Measurements from ENCODE around the gene FPGS.
A peak's percentile ranks its signal among the peaks of the same experiment; 100 is the strongest.
"Not testable (repeated sequence)": the region's sequence is repeated elsewhere in the genome, so short reads cannot be mapped to it uniquely, and the experiment has no call there.

FPGS gene

GRCh38 chr9:127838375-127839078 lies 35.8 kb downstream of the FPGS start:
- no peaks in the 10 kb centered on the region for H3K27me3 ChIP-seq (ENCODE audit: insufficient read depth, low read depth, severe bottlenecking)
- TF ChIP-seq CTCF (IDR thresholded peaks at IDR 0.05; ENCODE audit: low read depth, low read length): no peak
- no peak for DNase-seq

GRCh38 chr9:127841087-127841835 lies 38.6 kb downstream of the FPGS start:
- Histone ChIP-seq H3K27ac (peak overlapping the region; percentile 11; the same call in 1 of the 2 replicates), H3K36me3 (no peaks in the 10 kb centered on the region), H3K27me3 (ENCODE audit: insufficient read depth, low read depth, severe bottlenecking) (no peaks in the 10 kb centered on the region), H3K4me3 (ENCODE audit: low read depth, low read length) (no peak overlapping the region), H3K9me3 (ENCODE audit: severe bottlenecking) (no peaks in the 10 kb centered on the region)
- no peak for DNase-seq
- TF ChIP-seq CTCF (IDR thresholded peaks at IDR 0.05; ENCODE audit: low read depth, low read length): no peak

More at GRCh38 chr9:127838375-127839078, 35.8 kb downstream of the FPGS start:
- no peaks in the 10 kb centered on the region for H3K36me3 ChIP-seq
- no peak overlapping the region for H3K4me3 ChIP-seq (ENCODE audit: low read depth, low read length)
- no peak overlapping the region for H3K27ac ChIP-seq
- peaks cover 2% of the 10 kb centered on the region for H3K9me3 ChIP-seq (ENCODE audit: severe bottlenecking)

GRCh38 chr9:127844821-127845359 lies 42.2 kb downstream of the FPGS start:
- DNase-seq: no peak
- H3K4me3 ChIP-seq (ENCODE audit: low read depth, low read length): no peak overlapping the region
- TF ChIP-seq CTCF (IDR thresholded peaks at IDR 0.05; ENCODE audit: low read depth, low read length): no peak
- peaks cover 18% of the 10 kb centered on the region for H3K9me3 ChIP-seq (ENCODE audit: severe bottlenecking)
- H3K27ac ChIP-seq: peak overlapping the region; percentile 94
- no peaks in the 10 kb centered on the region for H3K27me3 ChIP-seq (ENCODE audit: insufficient read depth, low read depth, severe bottlenecking)
- peaks cover 3% of the 10 kb centered on the region; the same call in 1 of the 2 replicates for H3K36me3 ChIP-seq

- H3K4me3 ChIP-seq (ENCODE audit: low read depth, low read length); H3K36me3 ChIP-seq; H3K27me3 ChIP-seq (ENCODE audit: insufficient read depth, low read depth, severe bottlenecking); DNase-seq: not testable (repeated sequence)
- peak overlapping the region; percentile 94 for H3K27ac ChIP-seq
- H3K9me3 ChIP-seq (ENCODE audit: severe bottlenecking): peaks cover 25% of the 10 kb centered on the region
These were observed 42.9 kb downstream of the FPGS start for GRCh38 chr9:127845619-127846018.

- peaks cover 3% of the 10 kb centered on the region; the same call in 1 of the 2 replicates for H3K36me3 ChIP-seq
- H3K27ac ChIP-seq: peak overlapping the region; percentile 94
- DNase-seq: peak; percentile 81
- H3K27me3 ChIP-seq (ENCODE audit: insufficient read depth, low read depth, severe bottlenecking): no peaks in the 10 kb centered on the region
- no peak for TF ChIP-seq CTCF (IDR thresholded peaks at IDR 0.05; ENCODE audit: low read depth, low read length)
- H3K4me3 ChIP-seq (ENCODE audit: low read depth, low read length): peak overlapping the region; percentile 16
- peaks cover 26% of the 10 kb centered on the region for H3K9me3 ChIP-seq (ENCODE audit: severe bottlenecking)
These were observed 43.9 kb downstream of the FPGS start for GRCh38 chr9:127846443-127847177.

- H3K27ac ChIP-seq: peak overlapping the region; percentile 94
- H3K9me3 ChIP-seq (ENCODE audit: severe bottlenecking): peaks cover 26% of the 10 kb centered on the region
- no peak; the same call in 1 of the 2 replicates for TF ChIP-seq CTCF (IDR thresholded peaks at IDR 0.05; ENCODE audit: low read depth, low read length)
- peak overlapping the region; percentile 16; the same call in 1 of the 2 replicates for H3K4me3 ChIP-seq (ENCODE audit: low read depth, low read length)
- peaks cover 3% of the 10 kb centered on the region; the same call in 1 of the 2 replicates for H3K36me3 ChIP-seq
- H3K27me3 ChIP-seq (ENCODE audit: insufficient read depth, low read depth, severe bottlenecking): no peaks in the 10 kb centered on the region
- peak; percentile 96 for DNase-seq
These were observed 44.5 kb downstream of the FPGS start for GRCh38 chr9:127847178-127847510.

All from WERI-Rb-1 (cell line).